GM13977 (cell line): ENCODE data around the gene SPTSSB.

Experiments used
- DNase-seq: peaks from one replicate; pipeline ENCODE4 v3.0.0; 2012; ENCODE audit warnings: low spot score
- in situ Hi-C: fragments of 300-500 bp; cut with MboI; formaldehyde crosslinking; loops from one replicate; pipeline ENCODE4 v1.12.0; 2022; ENCODE audit warnings: low sequenced_read_pairs, low pct_unique_long_range_greater_than_20kb, mixed read lengths, inconsistent platforms; ENCODE audit not compliant: unreplicated experiment
- TF ChIP-seq, protein P1 (sequence below): IDR thresholded peaks from 2 replicates; pipeline ENCODE4 v1.5.1; 2012; ENCODE audit warnings: mild to moderate bottlenecking, control low read depth; ENCODE audit not compliant: insufficient read depth; ENCODE audit errors: extremely low read depth, missing control alignments

Gene SPTSSB

DNA sequence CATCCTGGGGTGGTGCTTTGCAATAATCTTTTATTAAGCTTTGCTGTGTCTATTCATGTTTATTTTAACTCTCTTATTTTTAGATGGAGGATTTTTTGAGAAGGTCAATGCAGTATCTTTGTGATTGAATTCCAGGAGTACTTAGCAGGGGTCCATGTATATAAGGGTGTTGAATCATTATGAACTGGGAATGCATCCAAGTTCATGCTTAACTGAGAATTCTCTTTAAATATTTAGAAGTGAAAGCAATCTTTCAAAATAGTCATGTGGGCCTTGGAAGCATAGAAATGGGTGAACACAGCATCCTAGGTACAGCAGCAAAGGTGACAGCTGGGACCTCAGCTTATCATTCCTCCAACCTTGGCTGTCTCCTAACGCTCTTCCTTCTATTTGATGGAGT is 27.3 kb downstream of the SPTSSB start:
- in situ Hi-C loops: no loop called here
- DNase-seq: no peak
- TF ChIP-seq, protein P1, sequence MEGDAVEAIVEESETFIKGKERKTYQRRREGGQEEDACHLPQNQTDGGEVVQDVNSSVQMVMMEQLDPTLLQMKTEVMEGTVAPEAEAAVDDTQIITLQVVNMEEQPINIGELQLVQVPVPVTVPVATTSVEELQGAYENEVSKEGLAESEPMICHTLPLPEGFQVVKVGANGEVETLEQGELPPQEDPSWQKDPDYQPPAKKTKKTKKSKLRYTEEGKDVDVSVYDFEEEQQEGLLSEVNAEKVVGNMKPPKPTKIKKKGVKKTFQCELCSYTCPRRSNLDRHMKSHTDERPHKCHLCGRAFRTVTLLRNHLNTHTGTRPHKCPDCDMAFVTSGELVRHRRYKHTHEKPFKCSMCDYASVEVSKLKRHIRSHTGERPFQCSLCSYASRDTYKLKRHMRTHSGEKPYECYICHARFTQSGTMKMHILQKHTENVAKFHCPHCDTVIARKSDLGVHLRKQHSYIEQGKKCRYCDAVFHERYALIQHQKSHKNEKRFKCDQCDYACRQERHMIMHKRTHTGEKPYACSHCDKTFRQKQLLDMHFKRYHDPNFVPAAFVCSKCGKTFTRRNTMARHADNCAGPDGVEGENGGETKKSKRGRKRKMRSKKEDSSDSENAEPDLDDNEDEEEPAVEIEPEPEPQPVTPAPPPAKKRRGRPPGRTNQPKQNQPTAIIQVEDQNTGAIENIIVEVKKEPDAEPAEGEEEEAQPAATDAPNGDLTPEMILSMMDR: no peak

DNA sequence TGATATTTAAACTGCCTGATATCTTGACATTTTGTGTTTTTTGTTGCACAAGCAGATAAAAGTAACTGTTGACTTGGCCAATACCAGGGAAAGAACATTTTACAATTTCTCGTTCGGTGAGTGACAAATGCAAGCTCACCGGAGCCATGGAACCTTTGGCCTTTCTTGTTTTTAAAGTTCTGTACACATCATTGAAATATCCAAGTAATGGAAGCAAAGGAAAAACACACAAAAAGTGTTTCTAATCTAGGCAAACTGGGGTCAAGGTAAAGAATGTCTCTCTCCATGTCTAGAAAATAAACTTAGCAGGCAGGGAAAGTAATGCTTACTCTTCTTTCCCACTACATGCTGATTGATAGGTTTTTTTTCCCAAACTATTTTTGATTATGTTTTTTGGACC is 27.8 kb downstream of the SPTSSB start:
- in situ Hi-C loops: no loop called here
- no peak for DNase-seq
- TF ChIP-seq, protein P1: no peak

DNA sequence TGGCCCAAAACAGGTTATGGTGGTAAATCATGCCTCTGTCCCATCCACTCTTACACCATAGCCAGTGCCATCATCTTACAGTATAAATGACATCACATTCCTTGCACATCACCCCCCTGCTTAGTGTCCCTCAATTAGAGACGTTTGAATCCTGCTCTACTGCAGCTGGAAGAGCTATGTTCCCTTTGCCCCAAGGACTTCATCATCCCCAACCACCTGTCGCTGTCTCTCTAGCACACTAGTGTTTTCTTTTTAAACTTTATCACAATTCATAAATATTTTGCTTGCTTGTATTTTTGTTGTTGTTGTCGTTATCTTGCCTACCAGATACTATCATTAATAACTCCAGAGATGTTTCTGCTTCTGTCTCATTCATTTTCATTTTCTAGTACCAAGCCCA is 28.7 kb downstream of the SPTSSB start:
- in situ Hi-C loops: no loop called here
- TF ChIP-seq, protein P1: no peak
- DNase-seq: no peak

DNA sequence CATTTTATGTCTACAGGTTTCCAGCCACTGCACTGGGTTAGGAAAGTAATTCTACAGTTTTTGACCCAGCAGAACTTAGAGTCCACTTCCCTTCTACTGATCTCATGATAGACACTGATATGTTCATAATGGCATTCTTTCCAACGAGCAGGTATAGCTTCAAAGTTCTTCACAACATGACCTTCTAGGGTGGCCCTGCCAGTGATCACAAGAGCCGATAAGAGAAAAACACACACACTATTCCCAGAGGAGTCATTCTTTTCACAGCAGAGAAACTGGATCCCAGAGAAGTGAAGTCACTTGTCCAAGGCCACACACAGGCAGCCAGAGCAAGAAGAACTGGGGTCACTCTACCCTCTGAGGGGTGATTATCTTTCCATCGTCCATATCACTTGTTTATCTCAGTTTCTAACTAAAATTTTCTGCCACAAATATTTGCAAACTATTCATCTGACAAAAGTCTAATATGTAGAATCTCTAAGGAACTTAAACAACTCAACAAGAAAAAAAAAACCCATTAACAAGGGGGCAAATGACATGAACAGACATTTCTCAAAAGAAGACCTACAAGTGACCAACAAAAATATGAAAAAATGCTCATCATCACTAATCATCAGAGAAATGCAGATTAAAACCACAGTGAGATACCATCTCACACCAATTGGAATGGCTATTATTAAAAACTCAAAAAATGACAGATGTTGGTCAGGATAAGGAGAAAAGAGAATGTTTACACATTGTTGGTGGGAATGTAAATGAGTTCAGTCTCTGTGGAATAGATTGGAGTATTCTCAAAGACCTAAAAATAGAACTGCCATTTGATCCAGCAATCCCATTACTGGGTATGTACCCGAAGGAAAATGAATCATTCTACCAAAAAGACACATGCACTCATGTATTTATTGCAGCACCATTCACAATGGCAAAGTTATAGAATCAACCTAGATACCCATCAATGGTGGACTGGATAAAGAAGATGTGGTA is 31.5 kb downstream of the SPTSSB start:
- TF ChIP-seq, protein P1: no peak
- in situ Hi-C loops: no loop called here
- no peak for DNase-seq

DNA sequence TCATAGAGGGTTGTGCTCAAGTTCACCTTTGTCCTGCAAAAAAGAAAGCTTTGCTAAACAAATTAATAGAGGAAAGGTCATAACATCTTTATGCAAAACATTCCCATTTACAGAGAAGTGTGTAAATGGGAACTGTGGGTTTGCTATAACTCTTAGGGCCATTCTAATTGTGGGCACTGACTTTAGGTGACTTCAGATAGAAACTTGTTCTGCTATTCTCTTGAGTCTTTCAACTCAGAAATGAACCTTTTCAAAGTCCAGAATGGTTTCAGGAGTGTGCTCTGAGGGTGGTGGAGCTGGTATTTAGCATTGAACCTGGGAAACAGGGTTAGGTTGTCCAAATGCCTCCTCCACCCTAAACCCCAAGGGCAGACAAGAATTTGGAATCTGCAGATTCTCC is 34.0 kb downstream of the SPTSSB start:
- DNase-seq: no peak
- in situ Hi-C loops: no loop called here
- TF ChIP-seq, protein P1: no peak

DNA sequence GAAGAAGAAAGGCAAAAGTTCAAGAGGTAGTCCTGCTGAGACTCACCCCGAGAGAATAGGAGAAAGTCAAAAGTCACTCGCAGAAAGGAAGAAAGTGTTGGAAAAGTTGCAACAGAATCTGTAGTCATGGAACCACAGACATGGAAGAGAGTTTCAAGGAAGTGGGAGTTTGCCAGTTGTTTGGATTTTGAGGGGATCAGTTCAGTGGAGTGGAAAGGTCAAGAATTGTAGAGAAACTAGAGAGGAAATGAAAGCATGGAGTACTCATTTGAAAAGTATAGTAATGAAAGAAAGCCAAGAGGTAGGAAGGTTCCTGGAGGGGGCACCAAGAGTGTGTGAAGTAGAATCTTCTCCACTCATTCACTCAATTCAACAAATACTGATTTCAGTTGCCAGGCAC is 34.7 kb downstream of the SPTSSB start:
- TF ChIP-seq, protein P1: no peak
- DNase-seq: no peak
- in situ Hi-C loops: no loop called here
